Measurements from ENCODE around the gene BNC2. TPM values are rescaled to one million over a fixed set of nuclear protein-coding genes. Genes with fewer than 3 reads are reported as not detected.

BNC2 gene
- total RNA-seq, 1 experiment from 2014 or later, result not detected

- CTCF ChIA-PET, result no interaction called here
- Mint-ChIP-seq H3K27me3 (ENCODE audit: unreplicated experiment) (no peaks in the 10 kb centered on the region), H3K27ac (ENCODE audit: unreplicated experiment) (no peak overlapping the region), H3K36me3 (ENCODE audit: insufficient read depth, unreplicated experiment) (no peaks in the 10 kb centered on the region), H3K4me1 (ENCODE audit: low read depth, unreplicated experiment) (no peaks in the 10 kb centered on the region), H3K9me3 (ENCODE audit: low read depth, unreplicated experiment) (no peaks in the 10 kb centered on the region), H3K4me3 (ENCODE audit: low read depth, unreplicated experiment) (no peak overlapping the region)
- TF ChIP-seq CTCF (IDR thresholded peaks at IDR 0.05; ENCODE audit: unreplicated experiment), result no peak
- intact Hi-C loops (cut with micrococcal nuclease; ENCODE audit: unreplicated experiment), result no loop called here
- no peak for DNase-seq
- BruUV-seq (replicated peaks), result no TSS peak
These were observed 483.1 kb downstream of the BNC2 start for GRCh38 chr9:16387382-16387781.

- no peak for DNase-seq
- CTCF ChIA-PET, result no interaction called here
- H3K36me3 Mint-ChIP-seq (ENCODE audit: insufficient read depth, unreplicated experiment), result no peaks in the 10 kb centered on the region
- no peaks in the 10 kb centered on the region for H3K9me3 Mint-ChIP-seq (ENCODE audit: low read depth, unreplicated experiment)
- TF ChIP-seq CTCF (IDR thresholded peaks at IDR 0.05; ENCODE audit: unreplicated experiment), result no peak
- H3K27me3 Mint-ChIP-seq (ENCODE audit: unreplicated experiment), result no peaks in the 10 kb centered on the region
- no TSS peak for BruUV-seq (replicated peaks)
- no peaks in the 10 kb centered on the region for H3K4me1 Mint-ChIP-seq (ENCODE audit: low read depth, unreplicated experiment)
- H3K4me3 Mint-ChIP-seq (ENCODE audit: low read depth, unreplicated experiment), result no peak overlapping the region
- intact Hi-C loops (cut with micrococcal nuclease; ENCODE audit: unreplicated experiment), result no loop called here
- peak overlapping the region; percentile 64 for H3K27ac Mint-ChIP-seq (ENCODE audit: unreplicated experiment)
These were observed 483.7 kb downstream of the BNC2 start for GRCh38 chr9:16386827-16387077.

GRCh38 chr9:16386007-16386826 lies 484.3 kb downstream of the BNC2 start:
- DNase-seq, result no peak
- Mint-ChIP-seq H3K27ac (ENCODE audit: unreplicated experiment) (peak overlapping the region; percentile 64), H3K27me3 (ENCODE audit: unreplicated experiment) (no peaks in the 10 kb centered on the region), H3K4me1 (ENCODE audit: low read depth, unreplicated experiment) (no peaks in the 10 kb centered on the region), H3K36me3 (ENCODE audit: insufficient read depth, unreplicated experiment) (no peaks in the 10 kb centered on the region), H3K4me3 (ENCODE audit: low read depth, unreplicated experiment) (no peak overlapping the region), H3K9me3 (ENCODE audit: low read depth, unreplicated experiment) (no peaks in the 10 kb centered on the region)
- no peak for TF ChIP-seq CTCF (IDR thresholded peaks at IDR 0.05; ENCODE audit: unreplicated experiment)
- intact Hi-C loops (cut with micrococcal nuclease; ENCODE audit: unreplicated experiment), result no loop called here
- BruUV-seq (replicated peaks), result no TSS peak
- CTCF ChIA-PET, result no interaction called here

- H3K9me3 Mint-ChIP-seq (ENCODE audit: low read depth, unreplicated experiment), result no peaks in the 10 kb centered on the region
- no peak for DNase-seq
- intact Hi-C loops (cut with micrococcal nuclease; ENCODE audit: unreplicated experiment), result no loop called here
These were observed 484.9 kb downstream of the BNC2 start for GRCh38 chr9:16385590-16385989.

More at GRCh38 chr9:16385590-16385989, 484.9 kb downstream of the BNC2 start:
- Mint-ChIP-seq H3K36me3 (ENCODE audit: insufficient read depth, unreplicated experiment) (no peaks in the 10 kb centered on the region), H3K4me1 (ENCODE audit: low read depth, unreplicated experiment) (no peaks in the 10 kb centered on the region), H3K27me3 (ENCODE audit: unreplicated experiment) (no peaks in the 10 kb centered on the region), H3K4me3 (ENCODE audit: low read depth, unreplicated experiment) (no peak overlapping the region), H3K27ac (ENCODE audit: unreplicated experiment) (no peak overlapping the region)
- TF ChIP-seq CTCF (IDR thresholded peaks at IDR 0.05; ENCODE audit: unreplicated experiment), result no peak
- BruUV-seq (replicated peaks), result no TSS peak
- CTCF ChIA-PET, result no interaction called here

All from Calu3 (cell line).